ENCODE measurements around the gene LETM1. TPM values are rescaled to one million over a fixed set of nuclear protein-coding genes. Genes with fewer than 3 reads are reported as not detected.

Gene LETM1
- total and polyA plus RNA-seq, 2 of the 13 experiments (the other 11 are each of a cell fraction or from before 2014, with no cell fraction given): 9.7 to 41.6 TPM

DNA sequence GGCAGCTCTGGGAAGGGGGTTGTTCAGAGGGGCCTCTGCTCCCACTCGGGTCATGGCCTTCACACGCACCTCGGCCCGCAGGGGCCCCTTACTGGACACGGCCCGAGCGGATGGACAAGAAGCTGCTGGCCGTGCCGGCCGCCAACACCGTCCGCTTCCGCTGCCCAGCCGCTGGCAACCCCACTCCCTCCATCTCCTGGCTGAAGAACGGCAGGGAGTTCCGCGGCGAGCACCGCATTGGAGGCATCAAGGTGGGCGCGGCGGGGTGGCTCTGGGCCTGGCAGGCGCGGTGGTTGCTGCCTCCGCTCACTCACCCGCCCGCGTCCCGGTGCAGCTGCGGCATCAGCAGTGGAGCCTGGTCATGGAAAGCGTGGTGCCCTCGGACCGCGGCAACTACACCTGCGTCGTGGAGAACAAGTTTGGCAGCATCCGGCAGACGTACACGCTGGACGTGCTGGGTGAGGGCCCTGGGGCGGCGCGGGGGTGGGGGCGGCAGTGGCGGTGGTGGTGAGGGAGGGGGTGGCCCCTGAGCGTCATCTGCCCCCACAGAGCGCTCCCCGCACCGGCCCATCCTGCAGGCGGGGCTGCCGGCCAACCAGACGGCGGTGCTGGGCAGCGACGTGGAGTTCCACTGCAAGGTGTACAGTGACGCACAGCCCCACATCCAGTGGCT, 54.5 kb downstream of the LETM1 start:
- 98% methylated on average over 14 of the region's 56 CpGs for WGBS (ENCODE audit: low lambda C conversion rate)
- FAIRE-seq: no peak
- H3K27ac ChIP-seq (ENCODE audit: extremely low read length, insufficient read depth, low read length): peak overlapping the region; percentile 92

More for the DNA sequence above, 54.5 kb downstream of the LETM1 start:
- ATAC-seq (no peak), DNase-seq (ENCODE audit: low spot score) (no peak)
- ChIA-PET CTCF (ENCODE audit: low intra/inter-chr PET ratio, low total read pairs) (no interaction called here), POLR2A (interaction anchor here (0.9 to 28.6 kb wide), 7 partner anchors 8 to 54 kb away, joined by 3 to 1258 read pairs (median 6); partner anchors contain the start of gene FGFR3)
- H3K79me2 ChIP-seq (ENCODE audit: insufficient read depth, low read length): peaks cover 40% of the 10 kb centered on the region
- peak overlapping the region; percentile 36; the same call in 1 of the 2 replicates for H3K9ac ChIP-seq (ENCODE audit: insufficient read depth, low read depth, low read length)
- H3K36me3 ChIP-seq (replicated peaks in 1 of 2; ENCODE audit: control insufficient read depth in 1 of 2, insufficient read depth in 2 of 2, low read length in 2 of 2): peaks cover 35 to 67% of the 10 kb centered on the region in 2 experiments
- no TSS peak for BruUV-seq (replicated peaks)
- H3K4me2 ChIP-seq (ENCODE audit: low read depth, low read length): peak overlapping the region; percentile 43; the same call in 1 of the 2 replicates
- no peaks in the 10 kb centered on the region for H3K27me3 ChIP-seq (ENCODE audit: control insufficient read depth in 1 of 2, insufficient read depth in 2 of 2, low read length in 2 of 2)
- H2AFZ ChIP-seq (ENCODE audit: low read length): no peak overlapping the region
- H3K4me3 ChIP-seq (replicated peaks in 1 of 3; ENCODE audit: insufficient read depth in 1 of 3, low read depth in 2 of 3, low read length in 3 of 3): no peak overlapping the region; a peak in 1 of 6 replicates
- in situ Hi-C loops (cut with HindIII; ENCODE audit: extremely low pct_ligation_motif_present, low pct_unique_long_range_greater_than_20kb) (loop anchor here (10.0 kb wide), 1 partner anchor 47 kb away; no protein-coding TSS in a partner anchor), intact Hi-C loops (cut with micrococcal nuclease; ENCODE audit: unreplicated experiment) (no loop called here)
- peaks cover 29% of the 10 kb centered on the region for H4K20me1 ChIP-seq (ENCODE audit: insufficient read depth, low read length)
- peaks cover 67% of the 10 kb centered on the region for H3K4me1 ChIP-seq (ENCODE audit: insufficient read depth, low read length)
- TF ChIP-seq HNRNPK (IDR thresholded peaks at IDR 0.05; ENCODE audit: low read depth, low read length, poor library complexity, severe bottlenecking): peak; percentile 10
- no peak for TF ChIP-seq FOXC1 (CRISPR knock-in tag; IDR thresholded peaks at IDR 0.05; ENCODE audit: borderline replicate concordance)
- TF ChIP-seq RBFOX2 (IDR thresholded peaks at IDR 0.05; ENCODE audit: low read depth, low read length): peak; percentile 75
- TF ChIP-seq, protein P1, sequence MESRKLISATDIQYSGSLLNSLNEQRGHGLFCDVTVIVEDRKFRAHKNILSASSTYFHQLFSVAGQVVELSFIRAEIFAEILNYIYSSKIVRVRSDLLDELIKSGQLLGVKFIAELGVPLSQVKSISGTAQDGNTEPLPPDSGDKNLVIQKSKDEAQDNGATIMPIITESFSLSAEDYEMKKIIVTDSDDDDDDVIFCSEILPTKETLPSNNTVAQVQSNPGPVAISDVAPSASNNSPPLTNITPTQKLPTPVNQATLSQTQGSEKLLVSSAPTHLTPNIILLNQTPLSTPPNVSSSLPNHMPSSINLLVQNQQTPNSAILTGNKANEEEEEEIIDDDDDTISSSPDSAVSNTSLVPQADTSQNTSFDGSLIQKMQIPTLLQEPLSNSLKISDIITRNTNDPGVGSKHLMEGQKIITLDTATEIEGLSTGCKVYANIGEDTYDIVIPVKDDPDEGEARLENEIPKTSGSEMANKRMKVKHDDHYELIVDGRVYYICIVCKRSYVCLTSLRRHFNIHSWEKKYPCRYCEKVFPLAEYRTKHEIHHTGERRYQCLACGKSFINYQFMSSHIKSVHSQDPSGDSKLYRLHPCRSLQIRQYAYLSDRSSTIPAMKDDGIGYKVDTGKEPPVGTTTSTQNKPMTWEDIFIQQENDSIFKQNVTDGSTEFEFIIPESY (CRISPR knock-in tag; IDR thresholded peaks at IDR 0.05): peak; percentile 88
- TF ChIP-seq ZBTB38 (CRISPR knock-in tag; IDR thresholded peaks at IDR 0.05): peak; percentile 80; the same call in 1 of the 2 replicates
- TF ChIP-seq ZBTB42 (CRISPR knock-in tag; IDR thresholded peaks at IDR 0.05): no peak
- no peak for TF ChIP-seq RXRB (CRISPR knock-in tag; IDR thresholded peaks at IDR 0.05; ENCODE audit: borderline replicate concordance)
- peak; percentile 82 for TF ChIP-seq AGO2 (optimal IDR thresholded peaks at IDR 0.05; ENCODE audit: low read depth, low read length)
- peak; percentile 2 for TF ChIP-seq RBM39 (IDR thresholded peaks at IDR 0.05; ENCODE audit: low read depth, low read length, poor library complexity, severe bottlenecking)
- peak; percentile 74 for TF ChIP-seq PRPF4 (IDR thresholded peaks at IDR 0.05; ENCODE audit: low read depth, low read length, poor library complexity, severe bottlenecking)
- peak; percentile 3 for TF ChIP-seq RBM22 (optimal IDR thresholded peaks at IDR 0.05; ENCODE audit: low read length)
- TF ChIP-seq ATM (IDR thresholded peaks at IDR 0.05; ENCODE audit: borderline replicate concordance): no peak
- H3K9me3 ChIP-seq (ENCODE audit: low read length): no peaks in the 10 kb centered on the region
